ENCODE measurements around the gene TNS3. TPM values are rescaled to one million over a fixed set of nuclear protein-coding genes. Genes with fewer than 3 reads are reported as not detected.

Gene TNS3
- polyA plus RNA-seq, 1 of the 3 experiments (the other 2 are of a cell fraction) = 72.3 TPM

- Histone ChIP-seq H3K9me3 (no peaks in the 10 kb centered on the region), H3K36me3 (replicated peaks in 1 of 2; ENCODE audit: control insufficient read depth in 1 of 2, insufficient read depth in 2 of 2, low read length in 1 of 2) (peaks cover 31 to 73% of the 10 kb centered on the region in 2 experiments), H2AFZ (ENCODE audit: low read depth) (no peak overlapping the region), H3K4me1 (ENCODE audit: control insufficient read depth in 1 of 2, insufficient read depth in 2 of 2, low read depth in 1 of 2, low read length in 1 of 2) (peaks cover 0 to 4% of the 10 kb centered on the region in 2 experiments; a peak in 1 of 4 replicates), H3K9me2 (no peaks in the 10 kb centered on the region), H3K4me3 (ENCODE audit: low read depth in 2 of 2, low read length in 1 of 2) (no peak overlapping the region), H3K27ac (ENCODE audit: low read depth in 2 of 2, low read length in 1 of 2) (no peak overlapping the region), H3K79me2 (ENCODE audit: insufficient read depth) (no peaks in the 10 kb centered on the region), H3K27me3 (ENCODE audit: insufficient read depth) (no peaks in the 10 kb centered on the region), H3F3A (replicated peaks; ENCODE audit: insufficient read depth) (no peaks in the 10 kb centered on the region), H4K20me1 (ENCODE audit: insufficient read depth) (no peaks in the 10 kb centered on the region), H3K4me2 (no peak overlapping the region), H3K9ac (no peak overlapping the region)
- TF ChIP-seq USF2 (IDR thresholded peaks at IDR 0.05; ENCODE audit: borderline replicate concordance, low read depth, low read length) (no peak), GATA2 (CRISPR knock-in tag; IDR thresholded peaks at IDR 0.05) (no peak), RFX5 (IDR thresholded peaks at IDR 0.05; ENCODE audit: low read length) (no peak), JUND (IDR thresholded peaks at IDR 0.05) (no peak), EZH2phosphoT487 (IDR thresholded peaks at IDR 0.05; ENCODE audit: borderline replicate concordance, low read depth) (no peak), MXI1 (IDR thresholded peaks at IDR 0.05; ENCODE audit: low read depth, low read length) (no peak), GABPA (IDR thresholded peaks at IDR 0.05; ENCODE audit: low read depth) (no peak)
- ChIA-PET CTCF (interaction anchor here (1.0 to 5.6 kb wide), 6 partner anchors 9 to 667 kb away, joined by 3 to 77 read pairs (median 6); no protein-coding TSS in a partner anchor), POLR2A (no interaction called here)
- WGBS (ENCODE audit: low lambda C conversion rate) = 99% methylated on average over 6 of the region's 6 CpGs
- DNase-seq = no peak
Observed at GRCh38 chr7:47278043-47278442, 303.9 kb downstream of the TNS3 start.

GRCh38 chr7:47277321-47277781 is 304.6 kb downstream of the TNS3 start:
- DNase-seq = no peak
- Histone ChIP-seq H3K4me3 (ENCODE audit: low read depth in 2 of 2, low read length in 1 of 2) (no peak overlapping the region), H3K9ac (no peak overlapping the region), H3K27ac (ENCODE audit: low read depth in 2 of 2, low read length in 1 of 2) (no peak overlapping the region), H3K4me1 (ENCODE audit: control insufficient read depth in 1 of 2, insufficient read depth in 2 of 2, low read depth in 1 of 2, low read length in 1 of 2) (no peaks in the 10 kb centered on the region; a peak in 1 of 4 replicates), H3K4me2 (no peak overlapping the region), H3K27me3 (ENCODE audit: insufficient read depth) (no peaks in the 10 kb centered on the region), H3K79me2 (ENCODE audit: insufficient read depth) (no peaks in the 10 kb centered on the region), H3K9me3 (no peaks in the 10 kb centered on the region), H3F3A (replicated peaks; ENCODE audit: insufficient read depth) (no peaks in the 10 kb centered on the region), H4K20me1 (ENCODE audit: insufficient read depth) (no peaks in the 10 kb centered on the region), H3K36me3 (replicated peaks in 1 of 2; ENCODE audit: control insufficient read depth in 1 of 2, insufficient read depth in 2 of 2, low read length in 1 of 2) (peaks cover 24 to 66% of the 10 kb centered on the region in 2 experiments), H2AFZ (ENCODE audit: low read depth) (no peak overlapping the region), H3K9me2 (no peaks in the 10 kb centered on the region)
- WGBS (ENCODE audit: low lambda C conversion rate) = 93% methylated on average over 20 of the region's 20 CpGs
- ChIA-PET CTCF (interaction anchor here (1.0 to 5.6 kb wide), 4 partner anchors 10 to 542 kb away, joined by 3 to 77 read pairs (median 12); no protein-coding TSS in a partner anchor), POLR2A (no interaction called here)
- no peak for TF ChIP-seq NFIC (IDR thresholded peaks at IDR 0.05; ENCODE audit: borderline replicate concordance)
- no peak for TF ChIP-seq FOSL2 (IDR thresholded peaks at IDR 0.05; ENCODE audit: borderline replicate concordance, low read depth)
- TF ChIP-seq PBX3 (IDR thresholded peaks at IDR 0.05) = no peak
- no peak for TF ChIP-seq GATA2 (CRISPR knock-in tag; IDR thresholded peaks at IDR 0.05)
- TF ChIP-seq EP300 (IDR thresholded peaks at IDR 0.05; ENCODE audit: borderline replicate concordance in 1 of 2, low read depth in 1 of 2, low read length in 1 of 2) = no peak
- TF ChIP-seq RXRA (IDR thresholded peaks at IDR 0.05; ENCODE audit: borderline replicate concordance, low read depth) = no peak
- no peak for TF ChIP-seq TEAD4 (IDR thresholded peaks at IDR 0.05; ENCODE audit: borderline replicate concordance, insufficient read depth)
- no peak for TF ChIP-seq MEF2A (IDR thresholded peaks at IDR 0.05; ENCODE audit: borderline replicate concordance, low read depth)
- no peak for TF ChIP-seq FOXJ3 (CRISPR knock-in tag; IDR thresholded peaks at IDR 0.05)
- TF ChIP-seq NRF1 (IDR thresholded peaks at IDR 0.05; ENCODE audit: low read depth, low read length) = no peak

All from SK-N-SH (cell line).